Mucosa of rectum (tissue), 2 donors: ENCODE results near the gene VPS13D.
"Not testable (repeated sequence)": the region's sequence is repeated elsewhere in the genome, so short reads cannot be mapped to it uniquely, and the experiment has no call there.

Source experiments
- H3K27ac ChIP-seq, 2 donors: one replicate each; pipeline ENCODE4 v1.7.0; 2013; ENCODE audit warnings: inconsistent platforms in 2 of 2, low read depth in 2 of 2, low read length in 2 of 2
- H3K27me3 ChIP-seq, 2 donors: one replicate each; pipeline ENCODE4 v1.7.0; 2013; ENCODE audit warnings: low read length in 2 of 2; ENCODE audit not compliant: control insufficient read depth in 2 of 2, insufficient read depth in 2 of 2
- H3K36me3 ChIP-seq, 2 donors: one replicate each; pipeline ENCODE4 v1.7.0; 2013; ENCODE audit warnings: low read length in 2 of 2; ENCODE audit not compliant: control insufficient read depth in 2 of 2, insufficient read depth in 2 of 2
- H3K4me1 ChIP-seq, 2 donors: one replicate each; pipeline ENCODE4 v1.7.0; 2013; ENCODE audit warnings: low read length in 2 of 2, mild to moderate bottlenecking in 1 of 2; ENCODE audit not compliant: control insufficient read depth in 2 of 2, insufficient read depth in 2 of 2
- H3K4me3 ChIP-seq, 2 donors: one replicate each; pipeline ENCODE4 v1.7.0; 2013; ENCODE audit warnings: low read length in 2 of 2
- H3K9ac ChIP-seq, 2 donors: one replicate each; pipeline ENCODE4 v1.7.0; 2013; ENCODE audit warnings: low read length in 2 of 2, low read depth in 1 of 2, mild to moderate bottlenecking in 1 of 2
- H3K9me3 ChIP-seq, 2 donors: one replicate each; pipeline ENCODE4 v1.7.0; 2013; ENCODE audit warnings: low read length in 2 of 2; ENCODE audit not compliant: control insufficient read depth in 2 of 2
- donor health status: healthy.
- donor health status: Normal muscosa, but diverticular disease.

The VPS13D gene

DNA sequence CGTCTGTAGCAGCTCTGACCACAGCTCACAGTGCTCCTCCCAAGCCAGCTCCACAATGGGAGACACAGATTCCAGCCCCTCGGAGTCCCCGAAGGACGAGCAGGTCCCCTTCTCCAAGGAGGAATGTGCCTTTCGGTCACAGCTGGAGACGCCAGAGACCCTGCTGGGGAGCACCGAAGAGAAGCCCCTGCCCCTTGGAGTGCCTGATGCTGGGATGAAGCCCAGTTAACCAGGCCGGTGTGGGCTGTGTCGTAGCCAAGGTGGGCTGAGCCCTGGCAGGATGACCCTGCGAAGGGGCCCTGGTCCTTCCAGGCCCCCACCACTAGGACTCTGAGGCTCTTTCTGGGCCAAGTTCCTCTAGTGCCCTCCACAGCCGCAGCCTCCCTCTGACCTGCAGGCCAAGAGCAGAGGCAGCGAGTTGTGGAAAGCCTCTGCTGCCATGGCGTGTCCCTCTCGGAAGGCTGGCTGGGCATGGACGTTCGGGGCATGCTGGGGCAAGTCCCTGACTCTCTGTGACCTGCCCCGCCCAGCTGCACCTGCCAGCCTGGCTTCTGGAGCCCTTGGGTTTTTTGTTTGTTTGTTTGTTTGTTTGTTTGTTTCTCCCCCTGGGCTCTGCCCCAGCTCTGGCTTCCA, 22.9 kb upstream of the VPS13D start:
- Histone ChIP-seq H3K4me3 (no peak overlapping the region), H3K27ac (no peak overlapping the region), H3K9ac (no peak overlapping the region), H3K4me1 (peaks cover 0 to 2% of the 10 kb centered on the region in 2 donors), H3K27me3 (no peaks in the 10 kb centered on the region), H3K36me3 (peaks cover 2 to 6% of the 10 kb centered on the region in 2 donors), H3K9me3 (no peaks in the 10 kb centered on the region)

DNA sequence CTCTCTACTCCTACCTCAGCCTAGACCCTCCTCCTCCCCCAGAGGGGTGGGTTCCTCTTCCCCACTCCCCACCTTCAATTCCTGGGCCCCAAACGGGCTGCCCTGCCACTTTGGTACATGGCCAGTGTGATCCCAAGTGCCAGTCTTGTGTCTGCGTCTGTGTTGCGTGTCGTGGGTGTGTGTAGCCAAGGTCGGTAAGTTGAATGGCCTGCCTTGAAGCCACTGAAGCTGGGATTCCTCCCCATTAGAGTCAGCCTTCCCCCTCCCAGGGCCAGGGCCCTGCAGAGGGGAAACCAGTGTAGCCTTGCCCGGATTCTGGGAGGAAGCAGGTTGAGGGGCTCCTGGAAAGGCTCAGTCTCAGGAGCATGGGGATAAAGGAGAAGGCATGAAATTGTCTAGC, 21.6 kb upstream of the VPS13D start:
- H3K36me3 ChIP-seq = peaks cover 0 to 6% of the 10 kb centered on the region in 2 donors
- H3K27me3 ChIP-seq = peaks cover 0 to 3% of the 10 kb centered on the region in 2 donors
- no peaks in the 10 kb centered on the region for H3K9me3 ChIP-seq
- H3K27ac ChIP-seq = no peak overlapping the region
- peaks cover 0 to 2% of the 10 kb centered on the region in 2 donors for H3K4me1 ChIP-seq
- H3K9ac ChIP-seq = no peak overlapping the region
- H3K4me3 ChIP-seq = no peak overlapping the region

DNA sequence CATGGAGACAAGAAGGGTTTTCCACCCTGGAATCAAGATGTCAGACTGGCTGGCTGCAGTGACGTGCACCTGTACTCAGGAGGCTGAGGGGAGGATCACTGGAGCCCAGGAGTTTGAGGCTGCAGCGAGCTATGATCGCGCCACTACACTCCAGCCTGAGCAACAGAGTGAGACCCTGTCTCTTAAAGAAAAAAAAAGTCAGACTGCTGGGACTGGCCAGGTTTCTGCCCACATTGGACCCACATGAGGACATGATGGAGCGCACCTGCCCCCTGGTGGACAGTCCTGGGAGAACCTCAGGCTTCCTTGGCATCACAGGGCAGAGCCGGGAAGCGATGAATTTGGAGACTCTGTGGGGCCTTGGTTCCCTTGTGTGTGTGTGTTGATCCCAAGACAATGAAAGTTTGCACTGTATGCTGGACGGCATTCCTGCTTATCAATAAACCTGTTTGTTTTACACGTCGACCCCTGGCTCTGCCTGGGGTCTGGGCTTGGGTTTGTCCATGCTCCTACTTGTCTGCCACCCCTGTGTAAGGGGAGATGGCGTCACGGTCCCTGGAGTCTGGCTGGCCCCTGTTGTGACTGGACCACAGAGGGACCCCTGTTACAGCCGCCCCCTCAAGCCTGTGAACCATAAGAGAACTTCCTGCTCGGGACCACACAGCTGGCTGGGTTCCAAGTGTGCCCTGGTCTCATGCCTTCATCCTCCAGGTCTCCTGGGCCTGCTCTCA, 20.9 kb upstream of the VPS13D start:
- H3K9ac ChIP-seq = no peak overlapping the region
- H3K4me3 ChIP-seq = no peak overlapping the region
- peaks cover 0 to 6% of the 10 kb centered on the region in 2 donors for H3K36me3 ChIP-seq
- no peaks in the 10 kb centered on the region for H3K9me3 ChIP-seq
- no peak overlapping the region for H3K27ac ChIP-seq
- peaks cover 0 to 2% of the 10 kb centered on the region in 2 donors for H3K4me1 ChIP-seq
- peaks cover 0 to 3% of the 10 kb centered on the region in 2 donors for H3K27me3 ChIP-seq

- Histone ChIP-seq H3K9me3 (no peaks in the 10 kb centered on the region), H3K27ac (no peak overlapping the region), H3K9ac (no peak overlapping the region), H3K27me3 (peaks cover 0 to 3% of the 10 kb centered on the region in 2 donors), H3K4me1 (peaks cover 0 to 2% of the 10 kb centered on the region in 2 donors), H3K36me3 (peaks cover 0 to 6% of the 10 kb centered on the region in 2 donors), H3K4me3 (no peak overlapping the region)
Observed at GRCh38 chr1:12209495-12209832, 20.4 kb upstream of the VPS13D start.

GRCh38 chr1:12215118-12215961, 14.5 kb upstream of the VPS13D start:
- no peak overlapping the region for H3K4me3 ChIP-seq
- no peaks in the 10 kb centered on the region for H3K4me1 ChIP-seq
- H3K9me3 ChIP-seq = no peaks in the 10 kb centered on the region
- H3K27me3 ChIP-seq = peaks cover 0 to 3% of the 10 kb centered on the region in 2 donors
- H3K9ac ChIP-seq = no peak overlapping the region
- H3K27ac ChIP-seq = no peak overlapping the region
- no peaks in the 10 kb centered on the region for H3K36me3 ChIP-seq

GRCh38 chr1:12219800-12220199, 10.0 kb upstream of the VPS13D start:
- H3K27me3 ChIP-seq = no peaks in the 10 kb centered on the region
- H3K27ac ChIP-seq = no peak overlapping the region
- no peaks in the 10 kb centered on the region for H3K9me3 ChIP-seq
- no peak overlapping the region for H3K4me3 ChIP-seq
- no peaks in the 10 kb centered on the region for H3K4me1 ChIP-seq
- H3K36me3 ChIP-seq = no peaks in the 10 kb centered on the region
- no peak overlapping the region for H3K9ac ChIP-seq

DNA sequence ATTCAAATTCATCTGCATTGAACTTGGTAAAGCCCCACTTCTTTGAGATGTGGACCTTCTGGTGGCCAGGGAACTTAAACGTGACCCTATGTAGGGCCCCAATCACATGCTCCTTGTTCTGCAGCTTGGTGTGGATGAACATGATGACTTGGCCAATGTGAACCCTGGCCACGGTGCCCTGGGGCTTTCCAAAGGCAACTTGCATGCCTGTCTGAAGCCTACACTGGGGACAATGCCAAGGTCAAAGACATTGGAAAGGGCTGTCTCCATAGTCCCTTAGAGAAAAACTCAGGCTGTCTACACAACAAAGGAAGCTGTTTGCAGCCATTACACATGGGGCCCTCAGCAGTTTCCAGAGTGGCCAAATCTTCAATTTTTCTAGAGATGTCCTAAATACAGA, 8.9 kb upstream of the VPS13D start:
- Histone ChIP-seq H3K9ac (no peak overlapping the region), H3K9me3 (no peaks in the 10 kb centered on the region), H3K4me1 (no peaks in the 10 kb centered on the region), H3K36me3 (no peaks in the 10 kb centered on the region), H3K4me3 (no peak overlapping the region), H3K27ac (no peak overlapping the region), H3K27me3 (no peaks in the 10 kb centered on the region)

DNA sequence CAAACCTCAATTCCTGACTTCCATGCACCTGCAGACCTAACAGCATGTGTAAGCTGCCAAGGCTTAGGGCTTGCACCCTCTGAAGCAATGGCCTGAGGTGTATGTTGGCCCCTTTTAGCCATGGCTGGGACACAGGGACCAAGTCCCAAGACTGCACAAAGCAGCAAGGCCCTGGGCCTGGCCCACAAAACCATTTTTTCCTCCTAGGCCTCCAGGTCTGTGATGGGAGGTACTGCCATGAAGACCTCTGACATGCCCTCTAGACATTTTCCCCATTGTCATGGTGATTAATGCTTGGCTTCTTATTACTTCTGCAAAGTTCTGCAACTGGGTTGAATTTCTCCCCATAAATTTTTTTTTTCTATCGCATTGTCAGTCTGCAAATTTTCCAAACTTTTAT, 7.1 kb upstream of the VPS13D start:
- not testable (repeated sequence) for H3K4me1 ChIP-seq, H3K9ac ChIP-seq, H3K27me3 ChIP-seq, H3K36me3 ChIP-seq, H3K27ac ChIP-seq, H3K9me3 ChIP-seq, H3K4me3 ChIP-seq

DNA sequence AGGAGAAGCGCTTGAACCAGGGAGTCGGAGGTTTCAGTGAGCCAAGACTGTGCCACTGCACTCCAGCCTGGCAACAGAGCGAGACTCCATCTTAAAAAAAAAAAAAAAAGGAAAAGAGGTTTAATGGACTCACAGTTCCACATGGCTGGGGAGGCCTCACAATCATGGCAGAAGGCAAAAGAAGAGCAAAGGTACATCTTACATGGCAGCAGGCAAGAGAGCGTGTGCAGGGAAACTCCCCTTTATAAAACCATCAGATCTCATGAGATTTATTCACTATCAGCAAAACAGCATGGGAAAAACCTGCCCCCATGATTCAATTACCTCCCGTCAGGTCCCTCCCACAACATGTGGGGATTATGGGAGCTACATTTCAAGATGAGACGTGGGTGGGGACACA, 5.7 kb upstream of the VPS13D start:
- H3K9ac ChIP-seq, H3K9me3 ChIP-seq, H3K27me3 ChIP-seq, H3K27ac ChIP-seq, H3K4me1 ChIP-seq, H3K4me3 ChIP-seq, H3K36me3 ChIP-seq: not testable (repeated sequence)

DNA sequence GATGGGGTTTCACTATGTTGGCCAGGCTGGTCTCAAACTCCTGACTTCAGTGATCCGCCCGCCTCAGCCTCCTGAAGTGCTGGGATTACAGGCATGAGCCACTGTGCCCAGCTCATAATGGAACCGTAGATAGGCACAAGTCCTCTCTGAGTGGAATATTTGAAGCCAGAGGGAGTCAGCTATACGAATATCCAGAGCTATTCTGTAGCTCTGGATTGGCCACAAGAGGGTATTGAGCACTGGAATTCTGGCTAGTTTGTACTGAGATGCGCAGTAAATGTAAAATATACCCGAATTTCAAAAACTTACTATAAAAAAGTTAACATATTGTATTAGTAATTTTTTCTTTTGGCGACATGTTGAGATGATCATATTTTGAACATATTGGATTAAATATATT, 851 bp upstream of the VPS13D start:
- peaks cover 8 to 10% of the 10 kb centered on the region in 2 donors for H3K4me1 ChIP-seq
- H3K9me3 ChIP-seq = no peaks in the 10 kb centered on the region
- no peaks in the 10 kb centered on the region for H3K36me3 ChIP-seq
- H3K9ac ChIP-seq = no peak overlapping the region
- H3K4me3 ChIP-seq = no peak overlapping the region
- no peak overlapping the region for H3K27ac ChIP-seq
- H3K27me3 ChIP-seq = no peaks in the 10 kb centered on the region
